ENCODE data around the gene TAMALIN. TPM values are rescaled to one million over a fixed set of nuclear protein-coding genes. Genes with fewer than 3 reads are reported as not detected.

Gene TAMALIN
- total RNA-seq = 22.2 TPM
- long read RNA-seq, transcript GRASP-201 (8 exons, 1,933 nt) = major isoform, 26 of 34 reads
- long read RNA-seq, partial matches to known transcripts = 5 of 34 reads
- long read RNA-seq, other reads (novel, unspliced or antisense) = 1 of 34 reads

GRCh38 chr12:52006726-52007157, at the start of gene TAMALIN:
TSS of gene TAMALIN (plus strand) at chr12:52006946. CDS start at chr12:52007020, 74 bp downstream.
- DNase-seq (peak; percentile 87), ATAC-seq (peak; percentile 71)
- intact Hi-C loops (cut with micrococcal nuclease) = no loop called here

- no peak for DNase-seq
- intact Hi-C loops (cut with micrococcal nuclease) = no loop called here
- no peak for ATAC-seq
Measured at GRCh38 chr12:51958542-51958941, 48.2 kb upstream of the TAMALIN start.

- ATAC-seq (peak; percentile 53), DNase-seq (no peak)
- intact Hi-C loops (cut with micrococcal nuclease) = no loop called here
Measured at GRCh38 chr12:51959211-51959610, 47.5 kb upstream of the TAMALIN start.

- intact Hi-C loops (cut with micrococcal nuclease) = no loop called here
- ATAC-seq (no peak), DNase-seq (no peak)
Measured at GRCh38 chr12:51959921-51960320, 46.8 kb upstream of the TAMALIN start.

- DNase-seq (no peak), ATAC-seq (no peak)
- intact Hi-C loops (cut with micrococcal nuclease) = no loop called here
Measured at GRCh38 chr12:51960488-51960887, 46.3 kb upstream of the TAMALIN start.

- no peak for DNase-seq
- intact Hi-C loops (cut with micrococcal nuclease) = no loop called here
- no peak for ATAC-seq
Measured at GRCh38 chr12:51960890-51961289, 45.9 kb upstream of the TAMALIN start.

GRCh38 chr12:51961834-51962233, 44.9 kb upstream of the TAMALIN start:
- no peak for DNase-seq
- intact Hi-C loops (cut with micrococcal nuclease) = no loop called here
- ATAC-seq = no peak

- intact Hi-C loops (cut with micrococcal nuclease) = no loop called here
- ATAC-seq (no peak), DNase-seq (no peak)
Measured at GRCh38 chr12:51962737-51963136, 44.0 kb upstream of the TAMALIN start.

GRCh38 chr12:51963477-51963876, 43.3 kb upstream of the TAMALIN start:
- ATAC-seq = no peak
- no peak for DNase-seq
- intact Hi-C loops (cut with micrococcal nuclease) = no loop called here

- DNase-seq = no peak
- intact Hi-C loops (cut with micrococcal nuclease) = no loop called here
- ATAC-seq = no peak
Measured at GRCh38 chr12:51969643-51970042, 37.1 kb upstream of the TAMALIN start.

GRCh38 chr12:51970904-51971646, 35.7 kb upstream of the TAMALIN start:
- intact Hi-C loops (cut with micrococcal nuclease) = no loop called here
- DNase-seq = no peak
- ATAC-seq = no peak

- intact Hi-C loops (cut with micrococcal nuclease) = no loop called here
- DNase-seq = no peak
- no peak for ATAC-seq
Measured at GRCh38 chr12:51971679-51972421, 34.9 kb upstream of the TAMALIN start.

GRCh38 chr12:51972422-51972812, 34.3 kb upstream of the TAMALIN start:
- DNase-seq (no peak), ATAC-seq (no peak)
- intact Hi-C loops (cut with micrococcal nuclease) = no loop called here

- peak; percentile 70 for ATAC-seq
- intact Hi-C loops (cut with micrococcal nuclease) = no loop called here
- peak; percentile 64 for DNase-seq
Measured at GRCh38 chr12:51972849-51973273, 33.9 kb upstream of the TAMALIN start.

- intact Hi-C loops (cut with micrococcal nuclease) = no loop called here
- DNase-seq = no peak
- ATAC-seq = no peak
Measured at GRCh38 chr12:51973560-51973959, 33.2 kb upstream of the TAMALIN start.

GRCh38 chr12:51974646-51975045, 32.1 kb upstream of the TAMALIN start:
- ATAC-seq (no peak), DNase-seq (no peak)
- intact Hi-C loops (cut with micrococcal nuclease) = no loop called here

GRCh38 chr12:51975196-51975595, 31.6 kb upstream of the TAMALIN start:
- intact Hi-C loops (cut with micrococcal nuclease) = no loop called here
- DNase-seq = no peak
- no peak for ATAC-seq

GRCh38 chr12:51976376-51977160, 30.2 kb upstream of the TAMALIN start:
- intact Hi-C loops (cut with micrococcal nuclease) = no loop called here
- ATAC-seq = no peak

GRCh38 chr12:51977320-51977753, 29.4 kb upstream of the TAMALIN start:
- intact Hi-C loops (cut with micrococcal nuclease) = no loop called here
- DNase-seq (no peak), ATAC-seq (no peak)

More at GRCh38 chr12:51976376-51977160, 30.2 kb upstream of the TAMALIN start:
- DNase-seq = no peak

Data from left ventricle myocardium superior (tissue), 1 donor.